ENCODE data around the gene RPL28. TPM values are rescaled to one million over a fixed set of nuclear protein-coding genes. Genes with fewer than 3 reads are reported as not detected.

Gene RPL28
- total RNA-seq = 321 and 447 TPM in 2 replicates
- polyA plus RNA-seq (2012) = 1,667 TPM

- DNase-seq (ENCODE audit: low read depth) = peak; percentile 99
These were observed at the start of gene RPL28 for GRCh38 chr19:55385724-55386492. TSS of gene RPL28 (plus strand) at chr19:55385932. CDS start at chr19:55386358, 426 bp downstream.

DNA sequence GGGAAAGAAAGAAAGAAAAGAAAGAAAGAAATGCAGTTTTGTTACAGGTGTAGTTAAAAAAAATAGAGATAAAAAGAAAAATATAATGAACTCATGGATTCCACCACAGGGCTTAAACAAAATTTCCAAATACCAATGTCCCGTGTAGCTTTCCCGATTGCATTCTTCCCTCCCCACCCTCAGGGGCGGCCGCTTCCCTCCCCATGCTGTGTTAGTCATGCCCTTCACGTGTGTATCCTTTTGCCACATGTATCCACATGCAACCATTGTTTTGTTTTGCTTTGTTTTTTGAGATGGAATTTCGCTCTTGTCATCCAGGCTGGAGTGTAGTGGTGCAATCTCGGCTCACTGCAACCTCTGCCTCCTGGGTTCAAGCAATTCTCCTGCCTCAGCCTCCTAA, 49.6 kb upstream of the RPL28 start:
- no peak for DNase-seq (ENCODE audit: low read depth)

DNA sequence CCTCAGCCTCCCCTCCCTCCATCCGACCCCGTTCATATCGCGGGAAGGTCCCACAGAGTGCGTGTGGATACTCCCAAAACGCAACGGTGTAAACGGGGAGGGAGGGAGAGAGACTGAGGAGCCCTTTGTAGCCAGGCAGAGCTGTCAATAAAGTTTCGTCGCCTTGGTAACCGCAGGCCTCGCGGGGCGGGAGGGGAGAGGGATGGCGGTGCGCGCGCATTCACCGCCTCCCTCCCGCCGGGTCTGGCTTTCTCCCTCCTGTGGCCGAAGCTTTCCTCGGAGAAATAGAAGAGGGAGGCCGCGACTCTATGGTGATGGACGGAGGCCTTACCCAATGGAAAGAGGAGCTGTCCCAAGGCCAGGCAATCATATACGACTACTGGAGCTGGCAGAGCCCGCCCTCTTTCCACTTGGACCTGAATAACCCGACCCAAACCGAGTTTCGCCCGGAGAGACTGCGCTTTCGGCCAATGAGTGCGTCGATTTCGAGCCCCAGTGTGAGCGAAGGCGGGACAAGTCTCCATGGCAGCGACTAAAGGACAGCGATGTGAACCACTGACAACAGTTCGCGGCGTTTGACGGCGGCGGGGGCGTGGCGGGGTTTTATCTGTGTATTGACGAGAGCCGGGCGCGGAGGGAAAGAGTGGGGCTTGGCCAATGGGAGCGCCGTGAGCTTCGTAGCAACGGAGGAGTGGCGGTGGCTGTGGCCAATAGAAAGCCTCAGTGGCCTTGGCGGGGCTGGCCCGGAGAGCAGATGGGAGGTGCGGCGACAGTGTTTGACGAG, 46.4 kb upstream of the RPL28 start, which contains the start of gene KMT5C:
TSS of gene KMT5C (plus strand) at position 772 of the 784 bp plus-strand sequence. CDS start 2,061 bp downstream, outside the sequence.
- peak; percentile 100 for DNase-seq (ENCODE audit: low read depth)

DNA sequence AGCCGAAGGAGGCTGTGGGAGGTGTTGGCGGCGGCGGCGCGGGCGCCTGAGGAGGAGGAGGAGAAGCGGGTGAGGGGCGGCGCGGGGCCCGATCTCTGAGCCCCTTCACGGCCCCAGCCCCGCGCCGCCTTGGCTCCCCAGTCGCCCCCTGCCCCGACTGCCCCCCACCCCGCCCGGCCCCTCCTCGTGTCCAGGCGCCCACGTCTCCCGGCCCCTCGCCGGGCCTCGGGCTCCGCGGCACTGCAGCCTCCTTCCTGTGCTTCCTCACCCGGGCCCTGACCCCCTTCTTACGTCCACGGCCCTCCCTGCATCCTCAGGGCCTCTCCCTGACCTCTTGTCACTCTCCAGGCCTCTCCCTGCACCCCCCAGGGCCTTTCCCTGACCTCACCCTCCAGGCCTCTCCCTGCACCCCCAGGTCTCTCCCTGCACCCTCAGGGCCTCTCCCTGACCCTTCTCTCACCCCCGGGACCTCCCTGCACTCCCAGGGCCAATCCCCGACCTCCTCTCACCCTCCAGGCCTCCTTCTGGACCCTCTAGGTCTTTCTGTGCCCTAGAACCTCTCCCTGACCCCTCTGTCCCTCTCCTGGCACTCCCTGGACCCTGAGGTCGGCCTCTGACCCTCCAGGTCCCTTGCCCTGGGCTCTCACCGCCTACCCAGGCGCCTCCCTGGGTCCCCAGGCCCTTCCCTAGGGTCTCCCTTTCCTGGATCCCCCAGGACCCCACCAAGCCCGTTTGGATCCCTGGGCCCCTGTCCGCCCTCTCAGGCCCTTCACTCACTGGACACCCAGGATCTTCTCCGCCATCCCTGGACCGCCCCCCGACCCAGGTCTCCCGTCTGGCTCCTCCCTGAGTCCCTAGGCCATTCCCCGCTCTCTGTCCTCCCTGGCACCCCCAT, 45.6 kb upstream of the RPL28 start:
- DNase-seq (ENCODE audit: low read depth) = no peak

DNA sequence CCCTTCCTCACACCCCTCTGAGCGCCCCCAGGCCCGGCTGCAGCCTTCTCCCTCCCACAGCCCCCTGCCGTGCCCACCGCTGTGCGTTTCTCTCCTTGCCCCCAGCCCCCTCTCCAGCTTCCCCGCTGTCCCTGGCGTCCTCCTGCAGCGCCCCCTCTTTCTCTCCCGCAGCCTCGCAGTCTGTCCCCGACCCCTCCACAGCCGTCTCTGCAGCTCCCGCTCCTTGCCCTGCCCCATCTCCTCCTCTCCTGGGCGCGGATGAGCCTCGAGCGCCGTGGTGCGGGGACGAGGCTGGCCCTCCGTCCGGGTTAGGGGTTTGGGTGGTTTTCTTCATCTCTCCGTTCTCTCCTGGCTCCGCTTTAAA, 45.0 kb upstream of the RPL28 start:
- DNase-seq (ENCODE audit: low read depth) = peak; percentile 52

GRCh38 chr19:55341171-55341588, 44.6 kb upstream of the RPL28 start:
- peak; percentile 89 for DNase-seq (ENCODE audit: low read depth)

- no peak for DNase-seq (ENCODE audit: low read depth)
These were observed 43.9 kb upstream of the RPL28 start for GRCh38 chr19:55341595-55342531.

- peak; percentile 97 for DNase-seq (ENCODE audit: low read depth)
These were observed 41.3 kb upstream of the RPL28 start for GRCh38 chr19:55344444-55344843.

GRCh38 chr19:55345101-55345817, 40.5 kb upstream of the RPL28 start:
- no peak for DNase-seq (ENCODE audit: low read depth)

GRCh38 chr19:55345818-55346724, 39.7 kb upstream of the RPL28 start:
- DNase-seq (ENCODE audit: low read depth) = peak; percentile 82

DNA sequence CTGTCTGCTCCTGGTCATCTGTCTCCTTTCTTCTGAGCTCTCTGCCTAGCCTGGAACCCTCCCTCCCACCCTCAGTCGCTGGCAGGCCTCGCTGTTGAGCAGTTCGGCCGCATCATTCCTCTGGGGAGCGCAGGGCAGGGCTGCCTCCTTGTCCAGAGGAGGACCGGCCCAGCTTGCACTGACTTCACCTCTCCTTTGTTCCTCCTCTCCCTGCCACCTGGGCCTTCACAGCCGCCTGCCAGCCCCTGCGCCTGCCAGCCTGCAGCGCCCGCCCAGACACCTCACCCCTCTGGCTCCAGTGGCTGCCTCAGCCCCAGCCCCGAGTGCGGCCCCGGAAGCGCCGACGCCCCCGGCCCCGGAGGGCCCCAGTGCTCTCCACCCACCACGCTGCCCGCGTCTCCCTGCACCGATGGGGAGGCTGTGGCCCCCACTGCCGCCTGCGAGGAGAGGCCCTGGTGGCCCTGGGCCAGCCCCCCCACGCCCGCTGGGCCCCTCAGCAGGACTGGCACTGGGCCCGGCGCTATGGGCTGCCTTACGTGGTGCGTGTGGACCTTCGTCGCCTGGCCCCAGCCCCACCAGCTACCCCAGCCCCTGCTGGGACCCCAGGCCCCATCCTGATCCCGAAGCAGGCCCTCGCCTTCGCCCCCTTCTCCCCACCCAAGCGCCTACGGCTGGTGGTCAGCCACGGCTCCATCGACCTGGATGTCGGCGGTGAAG, 38.8 kb upstream of the RPL28 start:
- no peak for DNase-seq (ENCODE audit: low read depth)

GRCh38 chr19:55347442-55348009, 38.2 kb upstream of the RPL28 start:
- DNase-seq (ENCODE audit: low read depth) = no peak

DNA sequence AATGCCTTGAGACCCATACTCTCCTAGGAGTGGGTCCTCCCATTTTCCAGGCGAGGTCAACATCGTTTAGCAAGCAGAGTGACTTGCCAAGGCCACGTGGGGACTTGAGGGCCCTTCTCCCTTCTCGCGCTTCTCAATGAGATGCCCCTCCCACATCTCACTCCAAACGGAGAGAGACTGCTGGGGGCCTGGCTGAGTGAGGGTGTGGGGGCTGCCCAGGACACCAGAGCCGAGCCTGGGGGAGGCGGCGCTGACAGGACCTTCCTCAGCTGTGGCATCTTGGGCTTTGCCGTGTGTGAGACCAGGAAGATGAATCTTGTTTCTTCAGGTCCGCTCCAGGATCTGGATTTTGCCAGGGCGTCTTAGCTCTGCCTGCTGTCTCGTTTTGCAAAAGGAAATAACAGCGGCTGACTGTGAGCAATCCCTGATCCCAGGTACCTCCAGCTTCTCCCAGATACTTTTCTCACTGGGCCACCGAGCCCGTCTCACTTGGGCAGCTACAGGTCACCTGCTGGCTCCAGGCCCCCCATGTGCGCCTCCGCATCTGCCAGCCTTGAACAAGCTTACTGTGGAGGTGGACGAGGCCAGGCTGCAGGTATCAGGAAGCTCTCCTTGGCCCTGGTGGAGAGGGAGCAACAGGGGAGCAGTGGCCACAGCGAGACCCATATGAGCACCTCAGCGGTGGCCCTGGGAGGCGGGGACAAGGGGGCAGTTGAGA, 37.3 kb upstream of the RPL28 start:
- DNase-seq (ENCODE audit: low read depth) = no peak

GRCh38 chr19:55350620-55351315, 35.0 kb upstream of the RPL28 start:
- DNase-seq (ENCODE audit: low read depth) = no peak

GRCh38 chr19:55352040-55352439, 33.7 kb upstream of the RPL28 start:
- no peak for DNase-seq (ENCODE audit: low read depth)

GRCh38 chr19:55352549-55353145, 33.1 kb upstream of the RPL28 start:
- DNase-seq (ENCODE audit: low read depth) = no peak
